Measurements from ENCODE around the gene TEPSIN.
"Not testable (repeated sequence)": the region's sequence is repeated elsewhere in the genome, so short reads cannot be mapped to it uniquely, and the experiment has no call there.

TEPSIN gene

GRCh38 chr17:81234940-81235821 lies 3.7 kb downstream of the TEPSIN start:
- no peak for DNase-seq

GRCh38 chr17:81234506-81234855 lies 4.4 kb downstream of the TEPSIN start:
- no peak for DNase-seq

- DNase-seq = no peak
These were observed 4.9 kb downstream of the TEPSIN start for GRCh38 chr17:81233811-81234505.

- DNase-seq = no peak
These were observed 5.5 kb downstream of the TEPSIN start for GRCh38 chr17:81233316-81233715.

- no peak for DNase-seq
These were observed 6.1 kb downstream of the TEPSIN start for GRCh38 chr17:81232616-81233241.

- no peak for DNase-seq
These were observed 6.9 kb downstream of the TEPSIN start for GRCh38 chr17:81231766-81232581.

GRCh38 chr17:81231121-81231645 lies 7.7 kb downstream of the TEPSIN start:
- no peak for DNase-seq

GRCh38 chr17:81230043-81230820 lies 8.6 kb downstream of the TEPSIN start:
- no peak for DNase-seq

- DNase-seq = no peak
These were observed 9.3 kb downstream of the TEPSIN start for GRCh38 chr17:81229666-81229920.

GRCh38 chr17:81228834-81229665 lies 9.8 kb downstream of the TEPSIN start:
- no peak for DNase-seq

GRCh38 chr17:81228420-81228819 lies 10.4 kb downstream of the TEPSIN start:
- no peak for DNase-seq

- DNase-seq = not testable (repeated sequence)
These were observed 11.2 kb downstream of the TEPSIN start for GRCh38 chr17:81227630-81228029.

GRCh38 chr17:81223762-81224130 lies 15.1 kb downstream of the TEPSIN start:
- no peak for DNase-seq

GRCh38 chr17:81222906-81223761 lies 15.7 kb downstream of the TEPSIN start, which contains the start of gene CEP131:
Gene CEP131 (minus strand): TSS chr17:81222965. CDS start chr17:81220056, 2,909 bp downstream.
- peak; percentile 99 for DNase-seq

GRCh38 chr17:81222620-81222905 lies 16.3 kb downstream of the TEPSIN start:
- no peak for DNase-seq

- no peak for DNase-seq
These were observed 16.8 kb downstream of the TEPSIN start for GRCh38 chr17:81221842-81222619.

- DNase-seq = no peak
These were observed 17.4 kb downstream of the TEPSIN start for GRCh38 chr17:81221371-81221841.

- DNase-seq = no peak
These were observed 19.2 kb downstream of the TEPSIN start for GRCh38 chr17:81219476-81220180.

GRCh38 chr17:81218991-81219390 lies 19.9 kb downstream of the TEPSIN start:
- DNase-seq = no peak
